ENCODE measurements around the gene TNS3. TPM values are rescaled to one million over a fixed set of nuclear protein-coding genes. Genes with fewer than 3 reads are reported as not detected.

TNS3 gene
- total RNA-seq, 1 experiment from 2014 or later: 9.5 TPM

GRCh38 chr7:47333554-47333887 lies 248.4 kb downstream of the TNS3 start:
- H3K18ac ChIP-seq (ENCODE audit: insufficient read length, low read depth, low read length): no peak overlapping the region
- H3K4me1 Mint-ChIP-seq: peaks cover 39 to 45% of the 10 kb centered on the region in 2 experiments
- no peak overlapping the region for H3K56ac ChIP-seq (ENCODE audit: insufficient read length, low read depth, low read length)
- H2AFZ ChIP-seq (ENCODE audit: low read length): no peak overlapping the region
- no peaks in the 10 kb centered on the region; the same call in 1 of the 2 replicates for H3K27me3 Mint-ChIP-seq (ENCODE audit: low read depth)
- H3K14ac ChIP-seq (ENCODE audit: insufficient read depth, low read length): no peak overlapping the region
- no peak overlapping the region for H3K27ac Mint-ChIP-seq
- H3K9me3 ChIP-seq (ENCODE audit: control insufficient read depth, low read depth, low read length): no peaks in the 10 kb centered on the region
- H3K27me3 ChIP-seq (ENCODE audit: insufficient read depth, low read length): no peaks in the 10 kb centered on the region
- no peak for DNase-seq
- no peaks in the 10 kb centered on the region for H3K79me1 ChIP-seq (ENCODE audit: insufficient read depth, low read depth, low read length, poor library complexity, severe bottlenecking)
- H4K91ac ChIP-seq (ENCODE audit: insufficient read length, low read depth, low read length): no peak overlapping the region
- no peak overlapping the region for H3T11ph ChIP-seq (ENCODE audit: low read length)
- H3K4ac ChIP-seq (ENCODE audit: low read depth, low read length): no peak overlapping the region
- H3K36me3 Mint-ChIP-seq (ENCODE audit: insufficient read depth in 1 of 3, low read depth in 3 of 3): no peaks in the 10 kb centered on the region; a peak in 2 of 7 replicates
- H4K5ac ChIP-seq (ENCODE audit: insufficient read length, low read depth, low read length): no peak overlapping the region
- H3K9ac ChIP-seq (ENCODE audit: extremely low read depth, insufficient read length, low read length): no peak overlapping the region
- no peak overlapping the region for H3K27ac ChIP-seq (ENCODE audit: insufficient read length, low read depth, low read length)
- H2BK12ac ChIP-seq (ENCODE audit: insufficient read length, low read depth, low read length): no peak overlapping the region
- no peak overlapping the region for H3K4me2 ChIP-seq (ENCODE audit: insufficient read depth, insufficient read length, low read length)
- H4K20me1 ChIP-seq (ENCODE audit: control insufficient read depth, insufficient read depth, insufficient read length): no peaks in the 10 kb centered on the region
- no peaks in the 10 kb centered on the region for H3K9me3 Mint-ChIP-seq
- no peak overlapping the region for H3K4me3 Mint-ChIP-seq
- no CpG with 5 or more reads among the region's 2 CpGs for WGBS (ENCODE audit: extremely low coverage, insufficient read length, low lambda C conversion rate)
- peaks cover 16% of the 10 kb centered on the region for H3K4me1 ChIP-seq (ENCODE audit: insufficient read depth, low read length)
- H3K79me2 ChIP-seq (ENCODE audit: insufficient read depth, low read length): no peaks in the 10 kb centered on the region
- H2BK120ac ChIP-seq (ENCODE audit: low read depth, low read length, poor library complexity, severe bottlenecking): no peak overlapping the region
- no peak overlapping the region for H2AK5ac ChIP-seq (ENCODE audit: insufficient read length, low read length)
- no peaks in the 10 kb centered on the region for H3K23me2 ChIP-seq (ENCODE audit: insufficient read length, low read depth, low read length, poor library complexity, severe bottlenecking)
- no peak overlapping the region for H2BK5ac ChIP-seq (ENCODE audit: insufficient read length, low read length)
- H4K8ac ChIP-seq (replicated peaks; ENCODE audit: insufficient read length, low read depth, low read length): no peak overlapping the region
- TF ChIP-seq CTCF (conservative IDR thresholded peaks at IDR 0.05): no peak
- H2BK20ac ChIP-seq (ENCODE audit: low read depth, low read length, poor library complexity, severe bottlenecking): no peak overlapping the region
- H2BK15ac ChIP-seq (ENCODE audit: low read depth, low read length): no peak overlapping the region
- H3K23ac ChIP-seq (ENCODE audit: insufficient read length, low read depth, low read length): no peak overlapping the region
